SH-SY5Y (cell line): ENCODE data around the gene MAB21L1.

Source experiments
- GATA2 ChIP-seq: IDR thresholded peaks from 2 replicates; pipeline ENCODE4 v1.6.1; 2011; ENCODE audit warnings: mild to moderate bottlenecking, low read depth, low read length
- GATA3 ChIP-seq: IDR thresholded peaks from 2 replicates; pipeline ENCODE4 v1.6.1; 2011; ENCODE audit warnings: low read depth, mild to moderate bottlenecking, low read length, moderate library complexity

GRCh38 chr13:35512271-35512920 is 35.9 kb upstream of the MAB21L1 start:
- TF ChIP-seq GATA2 (no peak), GATA3 (no peak)
